Heart left ventricle (tissue), 16 donors: Measurements from ENCODE around the gene RAB33B. TPM values are rescaled to one million over a fixed set of nuclear protein-coding genes. Genes with fewer than 3 reads are reported as not detected.

Experiments
- ATAC-seq, 4 donors: fragments of 200-7000 bp; cut with Tn5 transposase; one replicate each; pipeline ENCODE4 v1.9.1; 2020 to 2022; ENCODE audit warnings: moderate library complexity in 4 of 4, mild to moderate bottlenecking in 3 of 4, moderate number of reproducible peaks in 1 of 4
- DNase-seq, 5 donors: peaks; one replicate each; pipeline ENCODE4 v3.0.0-alpha.2; 2020
- H3K27ac ChIP-seq, 12 donors: fragments of 200-600 bp; sonication (generic) in 4 of 12; one replicate each; pipeline versions ENCODE4 v1.5.0 to v1.8.0; 2016 to 2022; ENCODE audit warnings: mild to moderate bottlenecking in 2 of 12
- H3K27me3 ChIP-seq, 9 donors: fragments of 200-600 bp; sonication (generic) in 2 of 9; one replicate each; pipeline versions ENCODE4 v1.5.1 to v1.8.0; 2016 to 2022; ENCODE audit warnings: mild to moderate bottlenecking in 3 of 9
- H3K36me3 ChIP-seq, 9 donors: fragments of 200-600 bp; sonication (generic) in 2 of 9; one replicate each; pipeline versions ENCODE4 v1.5.0 to v1.8.0; 2018 to 2022; ENCODE audit warnings: mild to moderate bottlenecking in 2 of 9
- H3K4me1 ChIP-seq, 12 donors: fragments of 200-600 bp; sonication (generic) in 4 of 12; one replicate each; pipeline versions ENCODE4 v1.5.0 to v1.8.0; 2016 to 2022; ENCODE audit warnings: mild to moderate bottlenecking in 3 of 12
- H3K4me3 ChIP-seq, 12 donors: fragments of 200-600 bp; sonication (generic) in 4 of 12; one replicate each; pipeline versions ENCODE4 v1.5.0 to v1.8.0; 2017 to 2022; ENCODE audit warnings: mild to moderate bottlenecking in 9 of 12, moderate library complexity in 4 of 12
- H3K9me3 ChIP-seq, 12 donors: fragments of 200-600 bp; sonication (generic) in 4 of 12; one replicate each; pipeline versions ENCODE4 v1.5.0 to v1.8.0; 2016 to 2022; ENCODE audit warnings: mild to moderate bottlenecking in 1 of 12
- CTCF ChIP-seq, 12 donors: fragments of 200-600 bp; sonication (generic) in 4 of 12; IDR thresholded peaks; one replicate each; pipeline versions ENCODE4 v1.5.0 to v1.8.0; 2018 to 2022; ENCODE audit warnings: antibody characterized with exemption in 12 of 12, mild to moderate bottlenecking in 5 of 12
- POLR2A ChIP-seq, 2 donors: fragments of 450-650 bp; IDR thresholded peaks; one replicate each; pipeline ENCODE4 v1.6.1; 2017; ENCODE audit warnings: antibody characterized with exemption in 2 of 2, mild to moderate bottlenecking in 2 of 2, moderate library complexity in 2 of 2
- WGBS, 4 donors: extraction: QIAGEN DNeasy Blood & Tissue Kit in 2 of 4; methylation state at CpG; one replicate each; pipeline versions ENCODE4 v1.1.5 to v1.1.7; 2013 to 2018; 5-methylcytosine and 5-hydroxymethylcytosine counted together
- intact Hi-C, 10 donors: fragments of 100-400 bp; cut with DNase I; formaldehyde crosslinking; loops; one replicate each; pipeline versions ENCODE4 v1.11.1 to v1.14.2; 2022
- polyA plus RNA-seq, 2 donors: library from polyadenylated mRNA; stranded (reverse); fragments of 200-250 nt; gene quantifications; one replicate each; pipeline ENCODE4 v1.2.3, GENCODE V29; 2013
- total RNA-seq, 9 donors: library from RNA; depleted of rRNA in 2 of 9; stranded (reverse); fragments of >200 nt in 2 of 9; fragmentation: NEBNext Ultra II Directional in 3 of 9; extraction: Animal tissue kit (Norgen Biotek cat#: 25700) in 3 of 9; gene quantifications; one replicate each; pipeline versions ENCODE4 v1.1.0 to v1.2.4, GENCODE V29; 2016 to 2023
- donor health status: ischemic (EF 13 %, LVEDD 7.1; RV severe dilation, severe dysfunction).
- donor health status: healthy with polysubstance abuse.
- donor health status: DM: no; HTN: yes; CAD: no.
- donor health status: DM: no; HTN: no; CAD: no.
- donor health status: ischemic (EF 25% LVEDD 6.9; RV normal size, moderate dysfunction).
- donor health status: ischemic (EF 25% LVEDD 5.7; RV mildly dilated, moderate dysfunction).
- donor health status: healthy.
- donor health status: DM: yes; HTN: yes; CAD: no.
- donor health status: ischemic (EF 35%, LVEDD 5.7; RV mildly dilated, moderate dysfunction).
- donor health status: nonischemic (EF 11% LVEDD 7.7; RV severe dilation, severe dysfunction).
- donor health status: DM: yes; HTN: yes; CAD: no.
- donor health status: PGD.
- donor health status: ischemic (EF 29% LVEDD 5.4; RV normal size, mild dysfunction).
- donor health status: nonischemic (EF 23%, LVEDD 6.1; RV moderate dilation, normal function).

RAB33B gene
- total and polyA plus RNA-seq, 11 donors = 2.3 to 9.4 (median 6.6) TPM

- no peaks in the 10 kb centered on the region for H3K27me3 ChIP-seq
- H3K9me3 ChIP-seq = peaks cover 0 to 5% (median 0%) of the 10 kb centered on the region in 12 donors
- no peak for ATAC-seq
- intact Hi-C loops = loop anchor here in 3 of 10 donors (10.0 kb wide), 2 partner anchors 89 to 131 kb away; no protein-coding TSS in a partner anchor
- TF ChIP-seq POLR2A (IDR thresholded peaks at IDR 0.05) = no peak
- no peak for TF ChIP-seq CTCF (IDR thresholded peaks at IDR 0.05)
- H3K36me3 ChIP-seq = peaks cover 0 to 38% (median 30%) of the 10 kb centered on the region in 9 donors
- peaks cover 0 to 11% (median 0%) of the 10 kb centered on the region in 12 donors for H3K4me1 ChIP-seq
- H3K27ac ChIP-seq = no peak overlapping the region
- no peak for DNase-seq
- H3K4me3 ChIP-seq = no peak overlapping the region
These were observed 49.8 kb downstream of the RAB33B start for GRCh38 chr4:139503622-139504166.

- TF ChIP-seq CTCF (IDR thresholded peaks at IDR 0.05) (no peak), POLR2A (IDR thresholded peaks at IDR 0.05) (no peak)
- ATAC-seq (no peak), DNase-seq (peak in 1 of 5 donors; percentile 21)
- Histone ChIP-seq H3K4me3 (no peak overlapping the region), H3K36me3 (peaks cover 0 to 69% (median 60%) of the 10 kb centered on the region in 9 donors), H3K4me1 (peaks cover 0 to 22% (median 8%) of the 10 kb centered on the region in 12 donors), H3K27me3 (no peaks in the 10 kb centered on the region), H3K9me3 (peaks cover 0 to 5% (median 0%) of the 10 kb centered on the region in 12 donors), H3K27ac (no peak overlapping the region)
- intact Hi-C loops = loop anchor here in 4 of 10 donors (5.0 to 10.0 kb wide), 4 partner anchors 46 to 128 kb away; no protein-coding TSS in a partner anchor
- 74 to 77% (median 77%) methylated on average over 9 of the region's 9 CpGs for WGBS, 4 donors
These were observed 52.9 kb downstream of the RAB33B start for GRCh38 chr4:139506774-139507173.

- Histone ChIP-seq H3K36me3 (peaks cover 0 to 85% (median 76%) of the 10 kb centered on the region in 9 donors), H3K4me3 (no peak overlapping the region), H3K4me1 (peaks cover 0 to 22% (median 8%) of the 10 kb centered on the region in 12 donors), H3K9me3 (peaks cover 0 to 2% (median 0%) of the 10 kb centered on the region in 12 donors), H3K27ac (peak overlapping the region in 7 of 12 donors; percentile 6 to 47 (median 16)), H3K27me3 (no peaks in the 10 kb centered on the region)
- DNase-seq (no peak), ATAC-seq (peak in 1 of 4 donors; percentile 28)
- intact Hi-C loops = loop anchor here in 5 of 10 donors (1.0 to 10.0 kb wide), 5 partner anchors 44 to 126 kb away; no protein-coding TSS in a partner anchor
- WGBS, 4 donors = 67 to 73% (median 69%) methylated on average over 11 of the region's 11 CpGs
- TF ChIP-seq CTCF (IDR thresholded peaks at IDR 0.05) (no peak), POLR2A (IDR thresholded peaks at IDR 0.05) (no peak)
These were observed 54.8 kb downstream of the RAB33B start for GRCh38 chr4:139508581-139509237.
